ENCODE data around the gene C3. TPM values are rescaled to one million over a fixed set of nuclear protein-coding genes. Genes with fewer than 3 reads are reported as not detected.

Gene C3
- total and polyA plus RNA-seq, 2 of the 13 experiments (the other 11 are each of a cell fraction or from before 2014, with no cell fraction given): 1,455 to 6,272 TPM

DNA sequence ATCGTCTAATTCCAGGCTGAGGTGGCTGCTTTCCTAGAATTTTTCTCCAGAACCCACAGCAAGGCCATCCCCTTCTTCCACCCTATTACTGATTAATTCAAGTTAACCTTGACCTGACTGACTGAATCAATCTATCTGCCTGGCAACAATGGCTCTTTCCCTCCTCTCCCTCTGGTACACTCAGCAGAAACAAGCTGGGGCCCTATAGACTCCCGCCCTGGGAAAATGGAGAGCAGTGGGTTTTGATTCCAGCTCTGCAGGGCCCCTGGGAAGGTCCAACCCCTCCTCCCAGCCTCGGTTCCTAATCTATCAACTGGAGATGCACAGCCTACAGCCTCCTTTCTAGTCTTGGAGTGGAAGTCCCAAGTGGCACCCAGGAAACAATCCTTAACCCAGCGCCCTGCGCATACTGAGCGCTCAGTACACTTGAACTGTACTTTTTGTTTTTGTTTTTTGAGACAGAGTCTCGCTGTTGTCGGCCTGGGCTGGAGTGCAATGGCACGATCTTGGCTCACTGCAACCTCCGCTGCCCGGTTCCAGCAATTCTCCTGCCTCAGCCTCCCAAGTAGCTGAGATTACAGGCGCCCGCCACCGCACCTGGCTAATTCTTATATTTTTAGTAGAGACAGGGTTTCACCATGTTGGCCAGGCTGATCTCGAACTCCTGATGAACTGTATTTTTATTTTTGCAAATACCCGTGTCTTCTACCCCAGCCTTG lies 5.2 kb upstream of the C3 start (continued):
- no peak for TF ChIP-seq ZNF543 (CRISPR knock-in tag; IDR thresholded peaks at IDR 0.05)
- no peak for TF ChIP-seq ZNF260 (CRISPR knock-in tag; IDR thresholded peaks at IDR 0.05; ENCODE audit: borderline replicate concordance, low read depth)
- peak; percentile 78 for TF ChIP-seq ONECUT2 (CRISPR knock-in tag; IDR thresholded peaks at IDR 0.05)
- no peak for TF ChIP-seq ZNF30 (CRISPR knock-in tag; IDR thresholded peaks at IDR 0.05)
- no peak for TF ChIP-seq SMYD3 (CRISPR knock-in tag; IDR thresholded peaks at IDR 0.05)
- peak; percentile 29; the same call in 1 of the 2 replicates for TF ChIP-seq KDM6A (CRISPR knock-in tag; IDR thresholded peaks at IDR 0.05; ENCODE audit: low read depth)
- TF ChIP-seq NONO (IDR thresholded peaks at IDR 0.05): no peak
- TF ChIP-seq NONO (CRISPR knock-in tag; conservative IDR thresholded peaks at IDR 0.05): no peak
- TF ChIP-seq, protein P1, sequence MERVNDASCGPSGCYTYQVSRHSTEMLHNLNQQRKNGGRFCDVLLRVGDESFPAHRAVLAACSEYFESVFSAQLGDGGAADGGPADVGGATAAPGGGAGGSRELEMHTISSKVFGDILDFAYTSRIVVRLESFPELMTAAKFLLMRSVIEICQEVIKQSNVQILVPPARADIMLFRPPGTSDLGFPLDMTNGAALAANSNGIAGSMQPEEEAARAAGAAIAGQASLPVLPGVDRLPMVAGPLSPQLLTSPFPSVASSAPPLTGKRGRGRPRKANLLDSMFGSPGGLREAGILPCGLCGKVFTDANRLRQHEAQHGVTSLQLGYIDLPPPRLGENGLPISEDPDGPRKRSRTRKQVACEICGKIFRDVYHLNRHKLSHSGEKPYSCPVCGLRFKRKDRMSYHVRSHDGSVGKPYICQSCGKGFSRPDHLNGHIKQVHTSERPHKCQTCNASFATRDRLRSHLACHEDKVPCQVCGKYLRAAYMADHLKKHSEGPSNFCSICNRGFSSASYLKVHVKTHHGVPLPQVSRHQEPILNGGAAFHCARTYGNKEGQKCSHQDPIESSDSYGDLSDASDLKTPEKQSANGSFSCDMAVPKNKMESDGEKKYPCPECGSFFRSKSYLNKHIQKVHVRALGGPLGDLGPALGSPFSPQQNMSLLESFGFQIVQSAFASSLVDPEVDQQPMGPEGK (CRISPR knock-in tag; IDR thresholded peaks at IDR 0.05): peak; percentile 81
- TF ChIP-seq, protein P2, sequence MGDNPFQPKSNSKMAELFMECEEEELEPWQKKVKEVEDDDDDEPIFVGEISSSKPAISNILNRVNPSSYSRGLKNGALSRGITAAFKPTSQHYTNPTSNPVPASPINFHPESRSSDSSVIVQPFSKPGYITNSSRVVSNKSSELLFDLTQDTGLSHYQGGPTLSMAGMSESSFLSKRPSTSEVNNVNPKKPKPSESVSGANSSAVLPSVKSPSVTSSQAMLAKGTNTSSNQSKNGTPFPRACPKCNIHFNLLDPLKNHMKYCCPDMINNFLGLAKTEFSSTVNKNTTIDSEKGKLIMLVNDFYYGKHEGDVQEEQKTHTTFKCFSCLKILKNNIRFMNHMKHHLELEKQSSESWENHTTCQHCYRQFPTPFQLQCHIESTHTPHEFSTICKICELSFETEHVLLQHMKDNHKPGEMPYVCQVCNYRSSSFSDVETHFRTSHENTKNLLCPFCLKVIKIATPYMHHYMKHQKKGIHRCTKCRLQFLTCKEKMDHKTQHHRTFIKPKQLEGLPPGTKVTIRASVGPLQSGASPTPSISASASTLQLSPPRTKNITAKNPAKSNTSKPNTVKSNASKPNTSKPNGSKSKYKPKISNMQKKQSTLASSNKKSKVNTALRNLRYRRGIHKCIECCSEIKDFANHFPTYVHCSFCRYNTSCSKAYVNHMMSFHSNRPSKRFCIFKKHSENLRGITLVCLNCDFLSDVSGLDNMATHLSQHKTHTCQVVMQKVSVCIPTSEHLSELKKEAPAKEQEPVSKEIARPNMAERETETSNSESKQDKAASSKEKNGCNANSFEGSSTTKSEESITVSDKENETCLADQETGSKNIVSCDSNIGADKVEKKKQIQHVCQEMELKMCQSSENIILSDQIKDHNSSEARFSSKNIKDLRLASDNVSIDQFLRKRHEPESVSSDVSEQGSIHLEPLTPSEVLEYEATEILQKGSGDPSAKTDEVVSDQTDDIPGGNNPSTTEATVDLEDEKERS (CRISPR knock-in tag; IDR thresholded peaks at IDR 0.05): no peak
- peak; percentile 48 for TF ChIP-seq YY1 (IDR thresholded peaks at IDR 0.05; ENCODE audit: insufficient read depth, insufficient replicate concordance, low read depth, low read length)
- TF ChIP-seq NCOA5 (CRISPR knock-in tag; IDR thresholded peaks at IDR 0.05): no peak
- peak; percentile 30; the same call in 1 of the 2 replicates for TF ChIP-seq ZFX (CRISPR knock-in tag; IDR thresholded peaks at IDR 0.05; ENCODE audit: low read depth)
- no peak for TF ChIP-seq ZNF850 (CRISPR knock-in tag; conservative IDR thresholded peaks at IDR 0.05)
- no peak for TF ChIP-seq MBD4 (IDR thresholded peaks at IDR 0.05; ENCODE audit: borderline replicate concordance, low read length)
- no peak for TF ChIP-seq PLRG1 (conservative IDR thresholded peaks at IDR 0.05)
- no peak for TF ChIP-seq CBX1 (IDR thresholded peaks at IDR 0.05; ENCODE audit: low read depth)
- no peak for TF ChIP-seq MBNL3 (CRISPR knock-in tag; conservative IDR thresholded peaks at IDR 0.05)
- TF ChIP-seq, protein P3, sequence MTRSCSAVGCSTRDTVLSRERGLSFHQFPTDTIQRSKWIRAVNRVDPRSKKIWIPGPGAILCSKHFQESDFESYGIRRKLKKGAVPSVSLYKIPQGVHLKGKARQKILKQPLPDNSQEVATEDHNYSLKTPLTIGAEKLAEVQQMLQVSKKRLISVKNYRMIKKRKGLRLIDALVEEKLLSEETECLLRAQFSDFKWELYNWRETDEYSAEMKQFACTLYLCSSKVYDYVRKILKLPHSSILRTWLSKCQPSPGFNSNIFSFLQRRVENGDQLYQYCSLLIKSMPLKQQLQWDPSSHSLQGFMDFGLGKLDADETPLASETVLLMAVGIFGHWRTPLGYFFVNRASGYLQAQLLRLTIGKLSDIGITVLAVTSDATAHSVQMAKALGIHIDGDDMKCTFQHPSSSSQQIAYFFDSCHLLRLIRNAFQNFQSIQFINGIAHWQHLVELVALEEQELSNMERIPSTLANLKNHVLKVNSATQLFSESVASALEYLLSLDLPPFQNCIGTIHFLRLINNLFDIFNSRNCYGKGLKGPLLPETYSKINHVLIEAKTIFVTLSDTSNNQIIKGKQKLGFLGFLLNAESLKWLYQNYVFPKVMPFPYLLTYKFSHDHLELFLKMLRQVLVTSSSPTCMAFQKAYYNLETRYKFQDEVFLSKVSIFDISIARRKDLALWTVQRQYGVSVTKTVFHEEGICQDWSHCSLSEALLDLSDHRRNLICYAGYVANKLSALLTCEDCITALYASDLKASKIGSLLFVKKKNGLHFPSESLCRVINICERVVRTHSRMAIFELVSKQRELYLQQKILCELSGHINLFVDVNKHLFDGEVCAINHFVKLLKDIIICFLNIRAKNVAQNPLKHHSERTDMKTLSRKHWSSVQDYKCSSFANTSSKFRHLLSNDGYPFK (CRISPR knock-in tag; IDR thresholded peaks at IDR 0.05; ENCODE audit: borderline replicate concordance): no peak
- no peak for TF ChIP-seq ZNF737 (CRISPR knock-in tag; IDR thresholded peaks at IDR 0.05; ENCODE audit: borderline replicate concordance)
- TF ChIP-seq CEBPG (CRISPR knock-in tag; IDR thresholded peaks at IDR 0.05): peak; percentile 3; the same call in 1 of the 2 replicates
- TF ChIP-seq ZMYM4 (CRISPR knock-in tag; IDR thresholded peaks at IDR 0.05): no peak
- no peak for TF ChIP-seq RORA (CRISPR knock-in tag; IDR thresholded peaks at IDR 0.05)
- TF ChIP-seq NFE2L2 (IDR thresholded peaks at IDR 0.05; ENCODE audit: low read length): no peak; the same call in 1 of the 2 replicates
- TF ChIP-seq ZNF557 (CRISPR knock-in tag; IDR thresholded peaks at IDR 0.05): no peak
